Natural killer cell (primary cell): ENCODE measurements around the gene NLRP11. TPM values are rescaled to one million over a fixed set of nuclear protein-coding genes. Genes with fewer than 3 reads are reported as not detected.

Experiments
- ATAC-seq, 3 donors: fragments of 150-1000 bp in 2 of 3; fragments of 200-7000 bp in 1 of 3; cut with Tn5 transposase; 1 replicate in 1 of 3; 2 replicates in 2 of 3; pipeline ENCODE4 v1.10.0; 2021; ENCODE audit warnings: mild to moderate bottlenecking in 2 of 3, moderate library complexity in 2 of 3
- DNase-seq, 2 donors: peaks; one replicate each; pipeline versions ENCODE4 v3.0.0 to v3.0.0-alpha.2; 2013 to 2021; ENCODE audit warnings: mixed read lengths in 1 of 2
- H3K27ac ChIP-seq: one replicate; pipeline ENCODE4 v1.5.1; 2013; ENCODE audit warnings: mild to moderate bottlenecking, low read length
- H3K27me3 ChIP-seq: one replicate; pipeline ENCODE4 v1.6.1; 2013; ENCODE audit warnings: low read length; ENCODE audit not compliant: control insufficient read depth, insufficient read depth
- H3K36me3 ChIP-seq: one replicate; pipeline ENCODE4 v1.6.1; 2013; ENCODE audit warnings: low read length; ENCODE audit not compliant: control insufficient read depth, insufficient read depth
- H3K4me1 ChIP-seq: one replicate; pipeline ENCODE4 v1.6.1; 2013; ENCODE audit warnings: low read length; ENCODE audit not compliant: control insufficient read depth, insufficient read depth
- H3K4me3 ChIP-seq: one replicate; pipeline ENCODE4 v1.5.1; 2013; ENCODE audit warnings: low read length
- H3K9me3 ChIP-seq: one replicate; pipeline ENCODE4 v1.6.1; 2013; ENCODE audit warnings: low read length; ENCODE audit not compliant: control insufficient read depth, insufficient read depth
- H3K27ac Mint-ChIP-seq, 2 donors: one replicate each; pipeline ENCODE4 v1.8.0; 2022; ENCODE audit warnings: mild to moderate bottlenecking in 2 of 2, mixed read lengths in 2 of 2, moderate library complexity in 1 of 2
- H3K27me3 Mint-ChIP-seq, 2 donors: one replicate each; pipeline ENCODE4 v1.8.0; 2022; ENCODE audit warnings: low read depth in 2 of 2, mixed read lengths in 2 of 2
- H3K36me3 Mint-ChIP-seq: one replicate; pipeline ENCODE4 v1.8.0; 2022; ENCODE audit warnings: mixed read lengths
- H3K4me1 Mint-ChIP-seq, 2 donors: one replicate each; pipeline ENCODE4 v1.8.0; 2022; ENCODE audit warnings: mixed read lengths in 2 of 2
- H3K4me3 Mint-ChIP-seq: one replicate; pipeline ENCODE4 v1.8.0; 2022; ENCODE audit warnings: mild to moderate bottlenecking, moderate library complexity, mixed read lengths
- H3K9me3 Mint-ChIP-seq, 2 donors: one replicate each; pipeline ENCODE4 v1.8.0; 2022; ENCODE audit warnings: mixed read lengths in 2 of 2
- CTCF ChIP-seq: fragments of 200-600 bp; IDR thresholded peaks from one replicate; pipeline ENCODE4 v1.8.0; 2022; ENCODE audit warnings: antibody characterized with exemption
- WGBS: methylation state at CpG from one replicate; pipeline ENCODE4 v1.1.7; 2013; ENCODE audit warnings: missing lambda C conversion rate; ENCODE audit not compliant: insufficient coverage; 5-methylcytosine and 5-hydroxymethylcytosine counted together
- intact Hi-C: fragments of 100-400 bp; cut with micrococcal nuclease; formaldehyde crosslinking; loops from one replicate; pipeline ENCODE4 v1.14.2; 2022
- total RNA-seq, 4 donors: library from RNA; stranded (reverse); fragments of 120-200 nt in 1 of 4; gene quantifications; one replicate each; pipeline versions ENCODE4 v1.2.3 to v1.2.4, GENCODE V29; 2013 to 2022

Gene NLRP11
- total RNA-seq, 3 donors from 2014 or later (not counting 1 experiment from before 2014, with no cell fraction given), result not detected

GRCh38 chr19:55750715-55751114 is 81.1 kb downstream of the NLRP11 start:
- ATAC-seq (no peak), DNase-seq (no peak)
- WGBS, result 100% methylated on average over 1 of the region's 6 CpGs
- Histone ChIP-seq H3K27ac (no peak overlapping the region), H3K4me3 (no peak overlapping the region), H3K4me1 (no peaks in the 10 kb centered on the region), H3K36me3 (no peaks in the 10 kb centered on the region), H3K9me3 (no peaks in the 10 kb centered on the region), H3K27me3 (no peaks in the 10 kb centered on the region)
- H3K27me3 Mint-ChIP-seq, result peaks cover 0 to 7% of the 10 kb centered on the region in 2 donors
- H3K4me1 Mint-ChIP-seq, result no peaks in the 10 kb centered on the region
- TF ChIP-seq CTCF, result no peak
- no peak overlapping the region for H3K4me3 Mint-ChIP-seq
- no peak overlapping the region for H3K27ac Mint-ChIP-seq
- no peaks in the 10 kb centered on the region for H3K36me3 Mint-ChIP-seq
- no peaks in the 10 kb centered on the region for H3K9me3 Mint-ChIP-seq
- intact Hi-C loops, result no loop called here

- no peaks in the 10 kb centered on the region for H3K9me3 ChIP-seq
- intact Hi-C loops, result no loop called here
- 96% methylated on average over 2 of the region's 3 CpGs for WGBS
- ATAC-seq (no peak), DNase-seq (no peak)
- no peaks in the 10 kb centered on the region for H3K4me1 ChIP-seq
- no peaks in the 10 kb centered on the region for H3K9me3 Mint-ChIP-seq
- peaks cover 3 to 9% of the 10 kb centered on the region in 2 donors for H3K27me3 Mint-ChIP-seq
- TF ChIP-seq CTCF, result no peak
- H3K36me3 ChIP-seq, result no peaks in the 10 kb centered on the region
- no peak within 1 kb of the TSS for H3K4me3 ChIP-seq
- H3K27me3 ChIP-seq, result no peaks in the 10 kb centered on the region
- no peaks in the 10 kb centered on the region for H3K4me1 Mint-ChIP-seq
- H3K4me3 Mint-ChIP-seq, result no peak within 1 kb of the TSS
- no peak within 1 kb of the TSS for H3K27ac ChIP-seq
- H3K27ac Mint-ChIP-seq, result no peak within 1 kb of the TSS
- H3K36me3 Mint-ChIP-seq, result no peaks in the 10 kb centered on the region
Measured at GRCh38 chr19:55738302-55738701, 93.5 kb downstream of the NLRP11 start, which contains the start of gene NLRP9. Gene NLRP9 (minus strand): TSS chr19:55738402. CDS start chr19:55738374, 28 bp downstream.

Other genes starting within 250 kb of the NLRP11 start
- 10 to 100 TPM in 2 of 3 donors, 1 to 10 TPM in 1; 8.5 to 18.2 (median 10.3) TPM for gene FIZ1, start 232.5 kb downstream of the NLRP11 start, total RNA-seq
- 10 to 100 TPM in 2 of 3 donors, 1 to 10 TPM in 1; 9.2 to 12.6 (median 12.5) TPM for gene ZNF524, start 231.7 kb downstream of the NLRP11 start, total RNA-seq
- 10 to 100 TPM; 18.5 to 22.1 (median 20.9) TPM for gene ZNF865, start 226.4 kb downstream of the NLRP11 start, total RNA-seq
- gene ZNF784, start 207.4 kb downstream of the NLRP11 start, total RNA-seq, result 1 to 10 TPM; 6.4 to 7.9 (median 7.1) TPM
- gene ZNF580, start 191.0 kb downstream of the NLRP11 start, total RNA-seq, result 10 to 100 TPM; 38.0 to 46.0 (median 40.0) TPM
- 10 to 100 TPM; 15.4 to 21.9 (median 19.0) TPM for gene ZNF581, start 188.3 kb downstream of the NLRP11 start, total RNA-seq
- 1 to 10 TPM; 2.0 to 3.2 (median 3.2) TPM for gene CCDC106, start 183.8 kb downstream of the NLRP11 start, total RNA-seq
- 100 to 1,000 TPM; 304 to 322 (median 321) TPM for gene U2AF2, start 177.0 kb downstream of the NLRP11 start, total RNA-seq
- 10 to 100 TPM; 47.6 to 56.4 (median 51.8) TPM for gene EPN1, start 156.8 kb downstream of the NLRP11 start, total RNA-seq
- not detected for gene NLRP9, start 93.6 kb downstream of the NLRP11 start, total RNA-seq
- gene RFPL4A, start 72.9 kb downstream of the NLRP11 start, total RNA-seq, result not detected
- not detected for gene RFPL4AL1, start 62.9 kb downstream of the NLRP11 start, total RNA-seq
- gene NLRP4, start 4.5 kb upstream of the NLRP11 start, total RNA-seq, result not detected
- not detected for gene NLRP13, start 100.3 kb upstream of the NLRP11 start, total RNA-seq
- gene NLRP8, start 115.8 kb upstream of the NLRP11 start, total RNA-seq, result not detected
- gene NLRP5, start 154.8 kb upstream of the NLRP11 start, total RNA-seq, result not detected